Ishikawa (cell line): Measurements from ENCODE around the gene ACTN4.
A peak's percentile ranks its signal among the peaks of the same experiment; 100 is the strongest.

ENCODE experiments used
- CEBPB ChIP-seq: IDR thresholded peaks from 2 replicates; pipeline ENCODE4 v1.6.1; 2012
- CREB1 ChIP-seq: IDR thresholded peaks from 2 replicates; pipeline ENCODE4 v1.6.1; 2012; ENCODE audit warnings: low read depth
- EGR1 ChIP-seq: IDR thresholded peaks from 2 replicates; pipeline ENCODE4 v1.6.1; 2012
- EP300 ChIP-seq: IDR thresholded peaks from 2 replicates; pipeline ENCODE4 v1.6.1; 2012; ENCODE audit warnings: borderline replicate concordance
- FOXM1 ChIP-seq: IDR thresholded peaks from 2 replicates; pipeline ENCODE4 v1.6.1; 2012; ENCODE audit warnings: low read depth, borderline replicate concordance
- MAX ChIP-seq: IDR thresholded peaks from 2 replicates; pipeline ENCODE4 v1.6.1; 2012
- NFIC ChIP-seq: IDR thresholded peaks from 2 replicates; pipeline ENCODE4 v1.6.1; 2012
- RAD21 ChIP-seq: IDR thresholded peaks from 2 replicates; pipeline ENCODE4 v1.6.1; 2012; ENCODE audit warnings: low read depth
- TAF1 ChIP-seq: IDR thresholded peaks from 2 replicates; pipeline ENCODE4 v1.6.1; 2012; ENCODE audit warnings: low read depth, mild to moderate bottlenecking
- TCF12 ChIP-seq: IDR thresholded peaks from 2 replicates; pipeline ENCODE4 v1.6.1; 2012; ENCODE audit warnings: low read depth
- TEAD4 ChIP-seq: IDR thresholded peaks from 2 replicates; pipeline ENCODE4 v1.6.1; 2012
- YY1 ChIP-seq: IDR thresholded peaks from 2 replicates; pipeline ENCODE4 v1.6.1; 2012; ENCODE audit warnings: low read depth
- ZBTB7A ChIP-seq: IDR thresholded peaks from 2 replicates; pipeline ENCODE4 v1.6.1; 2012; ENCODE audit warnings: low read depth
- TF ChIP-seq, protein P1 (sequence below): IDR thresholded peaks from 2 replicates; pipeline ENCODE4 v1.6.1; 2012
- TF ChIP-seq, protein P2 (sequence below): IDR thresholded peaks from 2 replicates; pipeline ENCODE4 v1.6.1; 2012; ENCODE audit warnings: low read depth, mild to moderate bottlenecking

The ACTN4 gene

DNA sequence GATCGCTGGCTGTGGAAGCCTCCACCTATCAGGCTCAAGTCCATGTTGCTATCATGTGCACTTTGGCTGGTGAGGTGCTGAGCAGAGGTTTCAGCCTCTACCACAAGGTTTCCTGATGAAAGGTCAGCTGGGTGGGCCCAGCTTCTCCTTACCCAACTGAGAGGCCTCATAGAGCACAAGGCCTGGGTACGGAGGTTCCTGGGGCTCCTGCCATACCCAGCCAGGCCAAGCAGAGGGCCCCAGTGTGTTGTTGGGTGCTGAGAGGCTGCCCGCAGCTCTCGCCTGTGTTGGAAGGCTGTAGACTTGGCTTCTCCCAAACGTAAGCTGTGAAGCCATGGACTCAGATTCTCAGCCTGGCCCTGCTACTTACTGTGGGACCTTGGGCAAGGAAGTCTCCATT lies 28.2 kb downstream of the ACTN4 start:
- TF ChIP-seq TEAD4 (no peak), TAF1 (no peak), RAD21 (0 out of 2 replicates have a peak, but pooled peaks have one; percentile 9), ZBTB7A (no peak)
- TF ChIP-seq, protein P1, sequence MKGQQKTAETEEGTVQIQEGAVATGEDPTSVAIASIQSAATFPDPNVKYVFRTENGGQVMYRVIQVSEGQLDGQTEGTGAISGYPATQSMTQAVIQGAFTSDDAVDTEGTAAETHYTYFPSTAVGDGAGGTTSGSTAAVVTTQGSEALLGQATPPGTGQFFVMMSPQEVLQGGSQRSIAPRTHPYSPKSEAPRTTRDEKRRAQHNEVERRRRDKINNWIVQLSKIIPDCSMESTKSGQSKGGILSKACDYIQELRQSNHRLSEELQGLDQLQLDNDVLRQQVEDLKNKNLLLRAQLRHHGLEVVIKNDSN: no peak
- TF ChIP-seq, protein P2, sequence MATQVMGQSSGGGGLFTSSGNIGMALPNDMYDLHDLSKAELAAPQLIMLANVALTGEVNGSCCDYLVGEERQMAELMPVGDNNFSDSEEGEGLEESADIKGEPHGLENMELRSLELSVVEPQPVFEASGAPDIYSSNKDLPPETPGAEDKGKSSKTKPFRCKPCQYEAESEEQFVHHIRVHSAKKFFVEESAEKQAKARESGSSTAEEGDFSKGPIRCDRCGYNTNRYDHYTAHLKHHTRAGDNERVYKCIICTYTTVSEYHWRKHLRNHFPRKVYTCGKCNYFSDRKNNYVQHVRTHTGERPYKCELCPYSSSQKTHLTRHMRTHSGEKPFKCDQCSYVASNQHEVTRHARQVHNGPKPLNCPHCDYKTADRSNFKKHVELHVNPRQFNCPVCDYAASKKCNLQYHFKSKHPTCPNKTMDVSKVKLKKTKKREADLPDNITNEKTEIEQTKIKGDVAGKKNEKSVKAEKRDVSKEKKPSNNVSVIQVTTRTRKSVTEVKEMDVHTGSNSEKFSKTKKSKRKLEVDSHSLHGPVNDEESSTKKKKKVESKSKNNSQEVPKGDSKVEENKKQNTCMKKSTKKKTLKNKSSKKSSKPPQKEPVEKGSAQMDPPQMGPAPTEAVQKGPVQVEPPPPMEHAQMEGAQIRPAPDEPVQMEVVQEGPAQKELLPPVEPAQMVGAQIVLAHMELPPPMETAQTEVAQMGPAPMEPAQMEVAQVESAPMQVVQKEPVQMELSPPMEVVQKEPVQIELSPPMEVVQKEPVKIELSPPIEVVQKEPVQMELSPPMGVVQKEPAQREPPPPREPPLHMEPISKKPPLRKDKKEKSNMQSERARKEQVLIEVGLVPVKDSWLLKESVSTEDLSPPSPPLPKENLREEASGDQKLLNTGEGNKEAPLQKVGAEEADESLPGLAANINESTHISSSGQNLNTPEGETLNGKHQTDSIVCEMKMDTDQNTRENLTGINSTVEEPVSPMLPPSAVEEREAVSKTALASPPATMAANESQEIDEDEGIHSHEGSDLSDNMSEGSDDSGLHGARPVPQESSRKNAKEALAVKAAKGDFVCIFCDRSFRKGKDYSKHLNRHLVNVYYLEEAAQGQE: no peak

DNA sequence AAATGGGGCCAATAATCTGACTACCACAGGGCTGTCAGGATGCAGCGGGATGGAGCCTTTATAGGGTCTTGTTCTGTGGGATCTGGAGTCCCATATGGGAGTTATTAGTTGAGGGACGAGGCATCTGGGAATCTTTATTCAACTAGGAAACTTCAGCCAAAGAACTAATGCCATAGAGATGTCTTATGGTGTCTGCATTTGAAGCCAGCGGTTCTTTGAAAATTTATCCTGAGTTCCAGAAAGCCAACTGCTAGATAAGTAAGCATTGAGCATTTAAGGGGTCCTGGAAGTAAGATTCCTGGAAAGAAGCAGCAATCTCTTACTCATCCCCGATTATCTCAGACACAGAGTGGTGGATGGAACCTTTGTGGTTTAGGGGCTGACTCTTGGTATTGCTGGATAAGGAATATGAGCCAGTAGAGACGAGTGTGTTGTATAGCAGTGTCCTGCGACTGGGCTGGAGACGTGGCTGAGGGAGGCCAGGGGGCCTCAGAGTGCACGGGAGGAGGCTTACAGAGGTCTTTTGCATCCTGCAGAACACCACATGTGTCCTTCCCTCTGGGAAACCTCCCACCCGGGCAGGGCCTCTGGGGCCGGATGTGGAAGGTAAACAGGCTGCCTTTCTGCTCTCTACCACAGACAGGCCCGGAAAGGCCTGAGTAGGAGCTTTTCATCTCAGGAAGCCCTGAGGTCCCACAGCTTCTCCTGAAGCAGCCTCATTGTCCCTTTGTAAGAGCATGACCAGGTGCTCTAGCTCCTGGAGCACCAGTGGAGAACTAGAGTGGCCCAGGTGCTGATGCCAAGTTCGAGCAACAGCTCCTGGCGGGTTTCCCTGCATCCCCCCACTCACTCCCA lies 28.8 kb downstream of the ACTN4 start:
- no peak for TF ChIP-seq TCF12
- TF ChIP-seq EP300: no peak
- TF ChIP-seq RAD21: no peak
- no peak for TF ChIP-seq TEAD4
- TF ChIP-seq ZBTB7A: no peak
- no peak for TF ChIP-seq MAX
- no peak for TF ChIP-seq TAF1
- TF ChIP-seq, protein P2: no peak
- no peak for TF ChIP-seq EGR1
- no peak for TF ChIP-seq CREB1
- TF ChIP-seq CEBPB: no peak
- TF ChIP-seq, protein P1: no peak
- no peak for TF ChIP-seq FOXM1
- TF ChIP-seq YY1: no peak
- no peak for TF ChIP-seq NFIC

GRCh38 chr19:38676878-38677646 lies 29.6 kb downstream of the ACTN4 start:
- TF ChIP-seq, protein P1: no peak
- TF ChIP-seq CREB1 (no peak), NFIC (no peak), CEBPB (no peak), FOXM1 (no peak), YY1 (no peak), RAD21 (no peak), MAX (no peak), EGR1 (no peak), ZBTB7A (no peak)

DNA sequence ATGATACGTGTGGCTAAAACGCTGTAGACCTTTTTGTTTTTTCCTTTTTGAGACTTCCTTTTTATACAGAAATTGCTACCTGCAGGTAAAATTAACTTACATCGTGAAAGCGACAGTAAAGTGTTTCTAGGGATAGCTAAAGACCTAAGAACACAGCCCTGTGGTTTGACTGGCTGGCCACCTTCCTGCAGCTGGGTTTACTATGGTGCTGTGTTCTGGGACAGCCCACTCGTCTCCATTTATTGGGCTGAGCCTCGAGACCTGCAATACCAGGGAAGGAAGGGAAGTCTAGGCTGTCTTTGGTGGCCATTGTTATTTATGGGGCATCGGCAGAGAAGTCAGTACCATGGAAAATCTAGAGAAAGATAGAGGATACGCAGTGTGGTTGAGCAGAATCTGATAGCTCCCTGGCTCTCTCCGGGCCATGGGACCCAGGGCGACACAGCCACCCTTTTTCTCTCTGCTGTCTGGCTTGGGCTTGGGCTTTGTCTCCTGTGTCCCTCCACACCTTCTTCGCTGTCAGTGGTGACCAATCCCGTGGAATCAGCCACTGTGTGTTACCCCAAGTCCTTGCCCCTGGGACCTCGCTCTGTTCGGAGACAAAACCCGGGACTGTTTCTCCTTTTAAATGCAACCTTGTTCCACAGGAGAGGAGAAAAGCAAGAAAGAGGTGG lies 30.9 kb downstream of the ACTN4 start:
- TF ChIP-seq FOXM1 (no peak), TEAD4 (no peak), MAX (no peak), TCF12 (no peak), NFIC (no peak), EGR1 (no peak), YY1 (no peak), CEBPB (no peak)
- TF ChIP-seq, protein P1: no peak
- TF ChIP-seq, protein P2: no peak
